GM19240 (cell line): ENCODE measurements around the gene CLASP1.

Source experiments
- DNase-seq: peaks from one replicate; pipeline ENCODE4 v3.0.0; 2011; ENCODE audit warnings: low spot score; ENCODE audit not compliant: insufficient read length

CLASP1 gene

GRCh38 chr2:121293450-121294325, 355.6 kb downstream of the CLASP1 start:
- no peak for DNase-seq

GRCh38 chr2:121291251-121291580, 358.0 kb downstream of the CLASP1 start:
- no peak for DNase-seq

GRCh38 chr2:121289271-121289670, 360.0 kb downstream of the CLASP1 start:
- DNase-seq: no peak

GRCh38 chr2:121288454-121289231, 360.6 kb downstream of the CLASP1 start:
- no peak for DNase-seq

- no peak for DNase-seq
Measured at GRCh38 chr2:121287956-121288355, 361.3 kb downstream of the CLASP1 start.
